GM12878 (cell line): ENCODE results near the gene TET3. TPM values are rescaled to one million over a fixed set of nuclear protein-coding genes. Genes with fewer than 3 reads are reported as not detected.

Source experiments
- ATAC-seq: fragments of 200-7000 bp; cut with Tn5 transposase; 3 replicates; pipeline ENCODE4 v1.9.1; 2020; ENCODE audit warnings: mild to moderate bottlenecking, moderate library complexity
- BruUV-seq: library from RNA; stranded (reverse); fragments of 400-500 nt; replicated peaks from 2 replicates; lab custom pipeline; 2021; lab: Mats Ljungman, UMichigan
- CTCF ChIA-PET: fragments of 300-600 bp; sonication (Branson Sonifier 250); formaldehyde crosslinking; extraction: SDS; loops from one replicate; lab custom pipeline; 2021; ENCODE audit warnings: inconsistent platforms; lab: Yijun Ruan, JAX
- POLR2A ChIA-PET: fragments of 350-600 bp; formaldehyde crosslinking; extraction: SDS; loops from one replicate; lab custom pipeline; 2021; ENCODE audit warnings: inconsistent platforms; lab: Charles Lee
- RAD21 ChIA-PET: fragments of 300-600 bp; sonication (Branson Sonifier 250); formaldehyde crosslinking; loops from one replicate; lab custom pipeline; 2023; ENCODE audit warnings: antibody characterized with exemption; ENCODE audit not compliant: unreplicated experiment; lab: Charles Lee
- SMC1A ChIA-PET: fragments of 300-600 bp; sonication (Branson Sonifier 250); formaldehyde crosslinking; loops from one replicate; lab custom pipeline; 2023; ENCODE audit not compliant: unreplicated experiment, uncharacterized antibody; lab: Charles Lee
- DNase-seq: peaks from one replicate; pipeline ENCODE4 v3.0.0-alpha.2; 2011; ENCODE audit warnings: low read depth, low spot score
- FAIRE-seq: peaks from 3 replicates; lab custom pipeline; 2011; peaks lifted over from hg19 to GRCh38; lab: Jason Lieb, UNC
- H2AFZ ChIP-seq: 2 replicates; pipeline ENCODE4 v1.6.0; 2011; ENCODE audit warnings: low read depth, low read length, control low read depth; ENCODE audit not compliant: control insufficient read depth
- H3K27ac ChIP-seq: 2 replicates; pipeline ENCODE4 v1.5.1; 2011; ENCODE audit warnings: control low read depth; ENCODE audit not compliant: control insufficient read depth, insufficient read depth
- H3K27me3 ChIP-seq, 2 experiments: replicated peaks in 1 of 2; 2 replicates each; pipeline versions ENCODE4 v1.6.0 to v1.6.1; 2011; ENCODE audit warnings: low read length in 1 of 2; ENCODE audit not compliant: control insufficient read depth in 2 of 2, insufficient read depth in 2 of 2
- H3K36me3 ChIP-seq, 2 experiments: 2 replicates each; pipeline ENCODE4 v1.5.1; 2011; ENCODE audit warnings: low read length in 1 of 2; ENCODE audit not compliant: control insufficient read depth in 2 of 2, insufficient read depth in 2 of 2
- H3K4me1 ChIP-seq: 2 replicates; pipeline ENCODE4 v1.6.1; 2011; ENCODE audit warnings: mild to moderate bottlenecking, low read length, moderate library complexity, mixed read lengths; ENCODE audit not compliant: control insufficient read depth, insufficient read depth
- H3K4me2 ChIP-seq: 2 replicates; pipeline ENCODE4 v1.6.0; 2011; ENCODE audit warnings: control low read depth; ENCODE audit not compliant: control insufficient read depth, insufficient read depth
- H3K4me3 ChIP-seq: fragments of 200-600 bp; sonication (generic); 2 replicates; pipeline ENCODE4 v1.5.1; 2016
- H3K79me2 ChIP-seq: 2 replicates; pipeline ENCODE4 v1.6.0; 2011; ENCODE audit warnings: low read length; ENCODE audit not compliant: control insufficient read depth, insufficient read depth
- H3K9ac ChIP-seq: 2 replicates; pipeline ENCODE4 v1.8.0; 2011; ENCODE audit warnings: low read length, control low read depth, mixed read lengths; ENCODE audit not compliant: control insufficient read depth, insufficient read depth
- H3K9me3 ChIP-seq: replicated peaks from 3 replicates; pipeline ENCODE4 v1.5.1; 2011; ENCODE audit warnings: mild to moderate bottlenecking, low read length; ENCODE audit not compliant: control insufficient read depth, insufficient read depth
- H4K20me1 ChIP-seq: 2 replicates; pipeline ENCODE4 v1.6.0; 2011; ENCODE audit not compliant: control insufficient read depth, insufficient read depth
- MXI1 ChIP-seq: fragments of 150-350 bp; IDR thresholded peaks from 2 replicates; pipeline ENCODE4 v1.6.1; 2011; ENCODE audit warnings: low read depth, mild to moderate bottlenecking, inconsistent platforms, low read length, improper control_type of control experiment
- WGBS: methylation state at CpG from one replicate; pipeline ENCODE4 v1.1.6; 2016; ENCODE audit warnings: low lambda C conversion rate; ENCODE audit not compliant: insufficient replicate concordance, insufficient coverage; ENCODE audit errors: missing lambda C conversion rate; 5-methylcytosine and 5-hydroxymethylcytosine counted together
- in situ Hi-C: fragments of 300-500 bp; cut with MboI; formaldehyde crosslinking; loops from 9 replicates; pipeline ENCODE4 v1.14.3; 2018; ENCODE audit warnings: mixed read lengths
- intact Hi-C: fragments of 100-400 bp; cut with micrococcal nuclease; formaldehyde crosslinking; loops from one replicate; pipeline ENCODE4 v1.14.2; 2022; ENCODE audit not compliant: unreplicated experiment
- polyA plus RNA-seq, 11 experiments: library from polyadenylated mRNA; depleted of rRNA in 4 of 11; unstranded in 6 of 11; stranded (reverse) in 5 of 11; fragments of >200 nt; fragmentation: Nextera tagmentation in 4 of 11; fragmentation: Illumina TruSeq in 1 of 11; extraction: Ambion mirVana in 4 of 11; extraction: Trizol in 1 of 11; gene quantifications; 1 replicate in 1 of 11; 2 replicates in 10 of 11; pipeline versions ENCODE4 v1.2.1 to v1.2.3, GENCODE V29; 2011 to 2016; ENCODE audit warnings: inconsistent platforms in 2 of 11, missing spikeins in 2 of 11, low read depth in 1 of 11
- total RNA-seq, 4 experiments: library from RNA; depleted of rRNA in 3 of 4; stranded (reverse); fragments of >200 nt in 3 of 4; fragmentation: Illumina TruSeq in 1 of 4; extraction: Trizol in 1 of 4; gene quantifications; 2 replicates each; pipeline versions ENCODE4 v1.2.1 to v1.2.3, GENCODE V29; 2013 to 2021
- TF ChIP-seq, protein P1 (sequence below): IDR thresholded peaks from 2 replicates; pipeline ENCODE4 v1.6.1; 2012; ENCODE audit warnings: improper control_type of control experiment, low read depth, low read length; ENCODE audit not compliant: insufficient replicate concordance

The TET3 gene
- total and polyA plus RNA-seq, 10 of the 15 experiments (the other 5 are each of a cell fraction or from before 2014, with no cell fraction given) = 0.77 to 25.9 (median 8.5) TPM

DNA sequence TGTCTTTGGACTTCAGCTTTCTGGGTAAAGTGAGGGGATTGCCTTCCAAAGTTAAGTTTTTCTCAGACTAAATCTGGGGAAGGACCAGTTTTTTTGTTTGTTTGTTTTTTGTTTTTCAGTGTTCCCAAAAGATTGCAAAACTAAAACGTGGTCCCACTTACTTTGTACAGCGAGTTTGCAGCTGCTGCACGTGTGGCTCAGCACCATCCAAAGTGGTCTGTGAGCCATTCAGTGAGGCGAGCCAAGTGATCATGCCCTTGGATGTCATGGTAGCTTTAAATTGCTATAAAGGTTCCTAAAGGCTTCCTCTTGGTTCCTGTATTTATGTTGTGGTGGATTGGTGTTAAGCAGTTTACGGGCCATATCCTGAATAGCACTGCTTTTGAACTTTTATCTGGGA, 23.0 kb downstream of the TET3 start:
- ATAC-seq = no peak
- intact Hi-C loops (no loop called here), in situ Hi-C loops (no loop called here)
- Histone ChIP-seq H3K27me3 (no peaks in the 10 kb centered on the region), H3K9ac (no peak overlapping the region), H3K4me1 (no peaks in the 10 kb centered on the region), H3K4me2 (no peak overlapping the region), H3K4me3 (no peak overlapping the region), H4K20me1 (peaks cover 12% of the 10 kb centered on the region; the same call in 1 of the 2 replicates), H3K27ac (0 out of 2 replicates have a peak overlapping the region, but pooled peaks have one; percentile 10), H2AFZ (no peak overlapping the region), H3K9me3 (no peaks in the 10 kb centered on the region), H3K36me3 (peaks cover 35 to 36% of the 10 kb centered on the region in 2 experiments), H3K79me2 (peaks cover 92% of the 10 kb centered on the region)
- WGBS = 84% methylated on average over 5 of the region's 5 CpGs
- ChIA-PET POLR2A (no interaction called here), RAD21 (interaction anchor here (1.5 kb wide), 1 partner anchor 9 kb away, joined by 5 read pairs; no protein-coding TSS in a partner anchor), CTCF (interaction anchor here (1.0 to 1.2 kb wide), 2 partner anchors 12 to 184 kb away, joined by 3 to 5 read pairs; no protein-coding TSS in a partner anchor), SMC1A (interaction anchor here (1.2 to 5.0 kb wide), 6 partner anchors 12 to 100 kb away, joined by 3 to 25 read pairs (median 6); no protein-coding TSS in a partner anchor)
- FAIRE-seq = no peak
- no peak for DNase-seq
- TF ChIP-seq, protein P1, sequence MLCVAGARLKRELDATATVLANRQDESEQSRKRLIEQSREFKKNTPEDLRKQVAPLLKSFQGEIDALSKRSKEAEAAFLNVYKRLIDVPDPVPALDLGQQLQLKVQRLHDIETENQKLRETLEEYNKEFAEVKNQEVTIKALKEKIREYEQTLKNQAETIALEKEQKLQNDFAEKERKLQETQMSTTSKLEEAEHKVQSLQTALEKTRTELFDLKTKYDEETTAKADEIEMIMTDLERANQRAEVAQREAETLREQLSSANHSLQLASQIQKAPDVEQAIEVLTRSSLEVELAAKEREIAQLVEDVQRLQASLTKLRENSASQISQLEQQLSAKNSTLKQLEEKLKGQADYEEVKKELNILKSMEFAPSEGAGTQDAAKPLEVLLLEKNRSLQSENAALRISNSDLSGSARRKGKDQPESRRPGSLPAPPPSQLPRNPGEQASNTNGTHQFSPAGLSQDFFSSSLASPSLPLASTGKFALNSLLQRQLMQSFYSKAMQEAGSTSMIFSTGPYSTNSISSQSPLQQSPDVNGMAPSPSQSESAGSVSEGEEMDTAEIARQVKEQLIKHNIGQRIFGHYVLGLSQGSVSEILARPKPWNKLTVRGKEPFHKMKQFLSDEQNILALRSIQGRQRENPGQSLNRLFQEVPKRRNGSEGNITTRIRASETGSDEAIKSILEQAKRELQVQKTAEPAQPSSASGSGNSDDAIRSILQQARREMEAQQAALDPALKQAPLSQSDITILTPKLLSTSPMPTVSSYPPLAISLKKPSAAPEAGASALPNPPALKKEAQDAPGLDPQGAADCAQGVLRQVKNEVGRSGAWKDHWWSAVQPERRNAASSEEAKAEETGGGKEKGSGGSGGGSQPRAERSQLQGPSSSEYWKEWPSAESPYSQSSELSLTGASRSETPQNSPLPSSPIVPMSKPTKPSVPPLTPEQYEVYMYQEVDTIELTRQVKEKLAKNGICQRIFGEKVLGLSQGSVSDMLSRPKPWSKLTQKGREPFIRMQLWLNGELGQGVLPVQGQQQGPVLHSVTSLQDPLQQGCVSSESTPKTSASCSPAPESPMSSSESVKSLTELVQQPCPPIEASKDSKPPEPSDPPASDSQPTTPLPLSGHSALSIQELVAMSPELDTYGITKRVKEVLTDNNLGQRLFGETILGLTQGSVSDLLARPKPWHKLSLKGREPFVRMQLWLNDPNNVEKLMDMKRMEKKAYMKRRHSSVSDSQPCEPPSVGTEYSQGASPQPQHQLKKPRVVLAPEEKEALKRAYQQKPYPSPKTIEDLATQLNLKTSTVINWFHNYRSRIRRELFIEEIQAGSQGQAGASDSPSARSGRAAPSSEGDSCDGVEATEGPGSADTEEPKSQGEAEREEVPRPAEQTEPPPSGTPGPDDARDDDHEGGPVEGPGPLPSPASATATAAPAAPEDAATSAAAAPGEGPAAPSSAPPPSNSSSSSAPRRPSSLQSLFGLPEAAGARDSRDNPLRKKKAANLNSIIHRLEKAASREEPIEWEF = no peak
- TF ChIP-seq MXI1 = no peak
- BruUV-seq = no TSS peak
